AG04450 (cell line): ENCODE data around the gene LRP1. TPM values are rescaled to one million over a fixed set of nuclear protein-coding genes. Genes with fewer than 3 reads are reported as not detected.

ENCODE experiments used
- CTCF ChIA-PET: fragments of 300-600, 350-600 bp; formaldehyde crosslinking; extraction: SDS; loops from one replicate; lab custom pipeline; 2022; ENCODE audit warnings: antibody characterized with exemption, inconsistent platforms; lab: Charles Lee
- POLR2A ChIA-PET: fragments of 350-600 bp; formaldehyde crosslinking; extraction: SDS; loops from one replicate; lab custom pipeline; 2021; ENCODE audit warnings: antibody characterized with exemption, inconsistent platforms; lab: Yijun Ruan, JAX
- DNase-seq: peaks from one replicate; pipeline ENCODE4 v3.0.0-alpha.2; 2011; ENCODE audit warnings: low read depth, low spot score
- H3K27ac ChIP-seq: one replicate; pipeline ENCODE4 v1.5.1; 2012; ENCODE audit warnings: low read depth, low read length, control low read depth
- H3K27me3 ChIP-seq: one replicate; pipeline ENCODE4 v1.6.0; 2012; ENCODE audit warnings: low read length; ENCODE audit not compliant: control insufficient read depth, insufficient read depth
- H3K4me3 ChIP-seq: 2 replicates; pipeline ENCODE4 v1.5.1; 2011; ENCODE audit warnings: mild to moderate bottlenecking, low read depth, low read length, control low read depth
- H3K9me3 ChIP-seq: 2 replicates; pipeline ENCODE4 v1.5.1; 2012; ENCODE audit warnings: low read length; ENCODE audit not compliant: control insufficient read depth, insufficient read depth
- CTCF ChIP-seq: IDR thresholded peaks from 2 replicates; pipeline ENCODE4 v1.5.1; 2011; ENCODE audit warnings: low read depth, low read length, control low read depth, inconsistent platforms
- polyA plus RNA-seq: library from polyadenylated mRNA; depleted of rRNA; stranded (reverse); fragments of >200 nt; gene quantifications from 2 replicates; pipeline ENCODE4 v1.2.3, GENCODE V29; 2011

LRP1 gene
- polyA plus RNA-seq, 1 experiment, result 49.9 TPM

- TF ChIP-seq CTCF, result no peak
- H3K27me3 ChIP-seq, result no peaks in the 10 kb centered on the region
- H3K4me3 ChIP-seq, result no peak overlapping the region
- ChIA-PET CTCF (interaction anchor here (1.1 kb wide), 1 partner anchor 23 kb away, joined by 4 read pairs; no protein-coding TSS in a partner anchor), POLR2A (interaction anchor here (0.8 kb wide), 1 partner anchor 51 kb away, joined by 6 read pairs; no protein-coding TSS in a partner anchor)
- no peaks in the 10 kb centered on the region; the same call in 1 of the 2 replicates for H3K9me3 ChIP-seq
- no peak overlapping the region for H3K27ac ChIP-seq
- DNase-seq, result no peak
These were observed 63.1 kb downstream of the LRP1 start for GRCh38 chr12:57191410-57191809.

- ChIA-PET POLR2A (no interaction called here), CTCF (interaction anchor here (0.9 to 1.8 kb wide), 2 partner anchors 10 to 21 kb away, joined by 4 read pairs; no protein-coding TSS in a partner anchor)
- no peak for DNase-seq
- TF ChIP-seq CTCF, result no peak
- H3K27me3 ChIP-seq, result no peaks in the 10 kb centered on the region
- no peak overlapping the region for H3K4me3 ChIP-seq
- H3K9me3 ChIP-seq, result no peaks in the 10 kb centered on the region; the same call in 1 of the 2 replicates
- H3K27ac ChIP-seq, result no peak overlapping the region
These were observed 64.6 kb downstream of the LRP1 start for GRCh38 chr12:57192920-57193319.

GRCh38 chr12:57193706-57194245 lies 65.5 kb downstream of the LRP1 start:
- TF ChIP-seq CTCF, result no peak
- POLR2A ChIA-PET, result no interaction called here

GRCh38 chr12:57194253-57194652 lies 66.0 kb downstream of the LRP1 start:
- no peak overlapping the region for H3K4me3 ChIP-seq
- no peak for TF ChIP-seq CTCF
- no peak overlapping the region for H3K27ac ChIP-seq
- no peak for DNase-seq
- H3K27me3 ChIP-seq, result no peaks in the 10 kb centered on the region
- no peaks in the 10 kb centered on the region; the same call in 1 of the 2 replicates for H3K9me3 ChIP-seq
- POLR2A ChIA-PET, result no interaction called here
- CTCF ChIA-PET, result interaction anchor here (1.8 kb wide), 1 partner anchor 11 kb away, joined by 4 read pairs; no protein-coding TSS in a partner anchor

More at GRCh38 chr12:57193706-57194245, 65.5 kb downstream of the LRP1 start:
- CTCF ChIA-PET, result interaction anchor here (0.9 to 1.8 kb wide), 2 partner anchors 11 to 20 kb away, joined by 4 read pairs; no protein-coding TSS in a partner anchor
- Histone ChIP-seq H3K27me3 (no peaks in the 10 kb centered on the region), H3K27ac (no peak overlapping the region), H3K9me3 (no peaks in the 10 kb centered on the region; the same call in 1 of the 2 replicates), H3K4me3 (no peak overlapping the region)
- DNase-seq, result no peak

GRCh38 chr12:57195186-57195585 lies 66.9 kb downstream of the LRP1 start:
- no peaks in the 10 kb centered on the region for H3K27me3 ChIP-seq
- ChIA-PET POLR2A (no interaction called here), CTCF (no interaction called here)
- H3K4me3 ChIP-seq, result no peak overlapping the region
- no peaks in the 10 kb centered on the region; the same call in 1 of the 2 replicates for H3K9me3 ChIP-seq
- DNase-seq, result no peak
- no peak overlapping the region for H3K27ac ChIP-seq
- no peak for TF ChIP-seq CTCF
